Measurements from ENCODE around the gene THOC5. TPM values are rescaled to one million over a fixed set of nuclear protein-coding genes. Genes with fewer than 3 reads are reported as not detected.
"Not testable (repeated sequence)": the region's sequence is repeated elsewhere in the genome, so short reads cannot be mapped to it uniquely, and the experiment has no call there.

Gene THOC5
- total and polyA plus RNA-seq, 2 experiments from 2014 or later = 23.0 to 27.7 TPM

DNA sequence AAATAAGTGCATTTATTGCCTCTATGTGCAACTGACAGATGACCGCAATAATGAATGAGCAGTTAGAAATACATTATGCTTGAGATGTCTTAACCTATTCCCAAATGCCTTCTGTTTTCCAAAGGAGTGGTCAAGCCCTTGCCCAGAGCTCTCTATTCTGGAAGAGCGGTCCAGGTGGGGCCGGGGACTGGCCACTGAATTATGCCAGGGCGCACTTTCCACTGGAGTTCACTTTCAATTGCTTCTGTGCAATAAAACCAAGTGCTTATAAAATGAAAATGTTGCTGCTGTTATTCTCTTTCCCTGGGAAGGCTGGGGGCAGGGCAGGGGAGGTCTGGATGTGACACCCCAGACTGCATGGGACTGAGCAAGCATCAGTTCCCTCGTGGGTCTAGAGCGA lies 62.5 kb downstream of the THOC5 start:
- Histone ChIP-seq H3K27me3 (no peaks in the 10 kb centered on the region), H3K4me3 (no peak overlapping the region), H3K27ac (no peak overlapping the region), H3K9me2 (replicated peaks; ENCODE audit: insufficient read depth) (no peaks in the 10 kb centered on the region), H4K20me1 (ENCODE audit: insufficient read depth, poor library complexity, severe bottlenecking) (no peaks in the 10 kb centered on the region), H3K79me2 (no peaks in the 10 kb centered on the region), H3K4me1 (ENCODE audit: insufficient read depth) (no peaks in the 10 kb centered on the region), H3K4me2 (no peak overlapping the region), H3K36me3 (replicated peaks; ENCODE audit: insufficient read depth, low read depth) (no peaks in the 10 kb centered on the region), H2AFZ (no peak overlapping the region), H3K9me3 (ENCODE audit: low read depth) (no peaks in the 10 kb centered on the region)
- no peak for DNase-seq (ENCODE audit: low spot score)
- TF ChIP-seq EZH2 (IDR thresholded peaks at IDR 0.05; ENCODE audit: borderline replicate concordance) (no peak), EZH2phosphoT487 (IDR thresholded peaks at IDR 0.05; ENCODE audit: low read depth, severe bottlenecking, unreplicated experiment) (no peak), CTCF (IDR thresholded peaks at IDR 0.05; ENCODE audit: poor library complexity) (no peak)
- WGBS (ENCODE audit: low lambda C conversion rate, missing lambda C conversion rate) = 91% methylated on average over 6 of the region's 6 CpGs

- WGBS (ENCODE audit: low lambda C conversion rate, missing lambda C conversion rate) = 91% methylated on average over 8 of the region's 8 CpGs
- not testable (repeated sequence) for H3K36me3 ChIP-seq (replicated peaks; ENCODE audit: insufficient read depth, low read depth); H3K27ac ChIP-seq; H3K4me2 ChIP-seq; H3K9me2 ChIP-seq (replicated peaks; ENCODE audit: insufficient read depth); H3K4me1 ChIP-seq (ENCODE audit: insufficient read depth); H4K20me1 ChIP-seq (ENCODE audit: insufficient read depth, poor library complexity, severe bottlenecking); DNase-seq (ENCODE audit: low spot score); H3K27me3 ChIP-seq; H3K4me3 ChIP-seq; H2AFZ ChIP-seq; H3K79me2 ChIP-seq; H3K9me3 ChIP-seq (ENCODE audit: low read depth)
These were observed 64.3 kb downstream of the THOC5 start for GRCh38 chr22:29489127-29489780.

- Histone ChIP-seq H3K4me1 (ENCODE audit: insufficient read depth) (no peaks in the 10 kb centered on the region), H3K9me2 (replicated peaks; ENCODE audit: insufficient read depth) (no peaks in the 10 kb centered on the region), H3K36me3 (replicated peaks; ENCODE audit: insufficient read depth, low read depth) (no peaks in the 10 kb centered on the region), H3K9me3 (ENCODE audit: low read depth) (no peaks in the 10 kb centered on the region), H4K20me1 (ENCODE audit: insufficient read depth, poor library complexity, severe bottlenecking) (no peaks in the 10 kb centered on the region), H3K27ac (no peak overlapping the region), H3K4me2 (no peak overlapping the region), H3K27me3 (peaks cover 3% of the 10 kb centered on the region), H2AFZ (no peak overlapping the region), H3K4me3 (no peak overlapping the region), H3K79me2 (no peaks in the 10 kb centered on the region)
- no peak for TF ChIP-seq EZH2 (IDR thresholded peaks at IDR 0.05; ENCODE audit: borderline replicate concordance)
- TF ChIP-seq CTCF (IDR thresholded peaks at IDR 0.05; ENCODE audit: poor library complexity) = no peak
- TF ChIP-seq EZH2phosphoT487 (IDR thresholded peaks at IDR 0.05; ENCODE audit: low read depth, severe bottlenecking, unreplicated experiment) = no peak
- WGBS (ENCODE audit: low lambda C conversion rate, missing lambda C conversion rate) = 88% methylated on average over 6 of the region's 6 CpGs
- no peak for DNase-seq (ENCODE audit: low spot score)
These were observed 66.1 kb downstream of the THOC5 start for GRCh38 chr22:29487426-29487986.

DNA sequence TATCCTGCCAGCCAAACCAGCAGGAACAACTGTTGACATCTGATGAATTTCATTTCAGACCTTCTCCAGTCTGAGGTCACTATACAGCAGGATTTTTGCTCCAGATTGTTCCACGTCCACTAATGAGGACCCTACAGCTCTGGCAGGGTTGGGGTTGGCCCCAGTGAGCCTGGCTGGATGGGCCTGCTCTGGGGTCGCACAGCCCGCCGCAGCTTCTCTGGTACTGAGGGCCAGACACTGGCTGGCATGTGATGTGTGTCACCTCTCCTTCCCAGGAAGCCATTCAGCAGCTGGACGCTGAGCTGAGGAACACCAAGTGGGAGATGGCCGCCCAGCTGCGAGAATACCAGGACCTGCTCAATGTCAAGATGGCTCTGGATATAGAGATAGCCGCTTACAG lies 68.1 kb downstream of the THOC5 start:
- no peak overlapping the region for H3K4me3 ChIP-seq
- no peak overlapping the region for H3K27ac ChIP-seq
- peaks cover 24% of the 10 kb centered on the region for H3K27me3 ChIP-seq
- H3K9me3 ChIP-seq (ENCODE audit: low read depth) = no peaks in the 10 kb centered on the region
- H3K9me2 ChIP-seq (replicated peaks; ENCODE audit: insufficient read depth) = no peaks in the 10 kb centered on the region
- H3K4me1 ChIP-seq (ENCODE audit: insufficient read depth) = peaks cover 8% of the 10 kb centered on the region
- no peak overlapping the region for H3K4me2 ChIP-seq
- no peaks in the 10 kb centered on the region for H3K36me3 ChIP-seq (replicated peaks; ENCODE audit: insufficient read depth, low read depth)
- WGBS (ENCODE audit: low lambda C conversion rate, missing lambda C conversion rate) = 92% methylated on average over 8 of the region's 8 CpGs
- DNase-seq (ENCODE audit: low spot score) = no peak
- no peak for TF ChIP-seq EZH2phosphoT487 (IDR thresholded peaks at IDR 0.05; ENCODE audit: low read depth, severe bottlenecking, unreplicated experiment)
- no peak for TF ChIP-seq CTCF (IDR thresholded peaks at IDR 0.05; ENCODE audit: poor library complexity)
- no peak for TF ChIP-seq EZH2 (IDR thresholded peaks at IDR 0.05; ENCODE audit: borderline replicate concordance)
- H4K20me1 ChIP-seq (ENCODE audit: insufficient read depth, poor library complexity, severe bottlenecking) = no peaks in the 10 kb centered on the region
- H3K79me2 ChIP-seq = no peaks in the 10 kb centered on the region
- no peak overlapping the region for H2AFZ ChIP-seq

All from hepatocyte (in vitro differentiated cells).